H1 (cell line): Measurements from ENCODE around the gene APAF1. TPM values are rescaled to one million over a fixed set of nuclear protein-coding genes. Genes with fewer than 3 reads are reported as not detected.

Experiments used
- CTCF ChIA-PET: fragments of 300-600 bp; sonication (Branson Sonifier 250); formaldehyde crosslinking; loops from one replicate; lab custom pipeline; 2021; ENCODE audit not compliant: partially characterized antibody; lab: Charles Lee
- POLR2A ChIA-PET: fragments of 300-600 bp; sonication (Branson Sonifier 250); formaldehyde crosslinking; loops from one replicate; lab custom pipeline; 2021; ENCODE audit warnings: inconsistent platforms; ENCODE audit not compliant: partially characterized antibody; lab: Charles Lee
- DNase-seq, 2 experiments: peaks; one replicate each; pipeline versions ENCODE4 v3.0.0 to v3.0.0-alpha.2; 2010 to 2022; ENCODE audit warnings: low spot score in 2 of 2, low read depth in 1 of 2, mixed read lengths in 1 of 2
- FAIRE-seq: peaks from 2 replicates; lab custom pipeline; 2011; peaks lifted over from hg19 to GRCh38; lab: Jason Lieb, UNC
- H2AFZ ChIP-seq: 2 replicates; pipeline ENCODE4 v1.8.1; 2012; ENCODE audit warnings: low read length, inconsistent platforms
- H2AK5ac ChIP-seq: 2 replicates; pipeline ENCODE4 v1.6.1; 2013; ENCODE audit warnings: low read depth, low read length
- H2BK120ac ChIP-seq: replicated peaks from 2 replicates; pipeline ENCODE3; 2013; ENCODE audit warnings: low read depth, low read length, inconsistent platforms
- H2BK12ac ChIP-seq: 2 replicates; pipeline ENCODE4 v1.6.1; 2013; ENCODE audit warnings: low read depth, low read length
- H2BK15ac ChIP-seq: 2 replicates; pipeline ENCODE4 v1.6.1; 2013; ENCODE audit warnings: low read length
- H2BK20ac ChIP-seq: 2 replicates; pipeline ENCODE4 v1.6.1; 2013; ENCODE audit warnings: low read length
- H2BK5ac ChIP-seq: 2 replicates; pipeline ENCODE4 v1.6.1; 2013; ENCODE audit warnings: low read depth, low read length
- H3K14ac ChIP-seq: 2 replicates; pipeline ENCODE4 v1.6.1; 2013; ENCODE audit warnings: inconsistent platforms; ENCODE audit not compliant: insufficient read length
- H3K18ac ChIP-seq: 2 replicates; pipeline ENCODE4 v1.6.1; 2013; ENCODE audit warnings: low read length; ENCODE audit errors: extremely low read depth
- H3K23ac ChIP-seq: 2 replicates; pipeline ENCODE4 v1.6.1; 2013; ENCODE audit warnings: inconsistent platforms; ENCODE audit not compliant: insufficient read length
- H3K23me2 ChIP-seq: 2 replicates; pipeline ENCODE4 v1.6.1; 2013; ENCODE audit warnings: low read depth, low read length
- H3K27ac ChIP-seq: 2 replicates; pipeline ENCODE4 v1.6.1; 2011; ENCODE audit warnings: low read depth, low read length, inconsistent platforms
- H3K27me3 ChIP-seq, 4 experiments: replicated peaks in 1 of 4; 1 replicate in 1 of 4; 2 replicates in 3 of 4; pipeline versions ENCODE4 v1.6.1 to v1.8.1; 2011 to 2013; ENCODE audit warnings: low read length in 3 of 4, mild to moderate bottlenecking in 3 of 4, inconsistent platforms in 2 of 4, mixed read lengths in 2 of 4, moderate library complexity in 1 of 4; ENCODE audit not compliant: control insufficient read depth in 3 of 4, insufficient read depth in 3 of 4; ENCODE audit errors: extremely low read depth in 1 of 4
- H3K36me3 ChIP-seq, 4 experiments: 2 replicates each; pipeline versions ENCODE4 v1.6.1 to v1.8.1; 2011 to 2013; ENCODE audit warnings: mild to moderate bottlenecking in 4 of 4, low read length in 3 of 4, moderate library complexity in 2 of 4, control low read depth in 1 of 4, inconsistent platforms in 1 of 4; ENCODE audit not compliant: insufficient read depth in 4 of 4, control insufficient read depth in 2 of 4
- H3K4ac ChIP-seq: replicated peaks from 2 replicates; pipeline ENCODE3; 2013; ENCODE audit warnings: low read length, low read depth, mixed read lengths, inconsistent platforms; ENCODE audit not compliant: insufficient read length
- H3K4me1 ChIP-seq, 4 experiments: replicated peaks in 1 of 4; 1 replicate in 1 of 4; 2 replicates in 3 of 4; pipeline versions ENCODE4 v1.6.1 to v1.8.1; 2011 to 2013; ENCODE audit warnings: low read length in 3 of 4, inconsistent platforms in 2 of 4, mixed read lengths in 1 of 4; ENCODE audit not compliant: insufficient read depth in 4 of 4, control insufficient read depth in 3 of 4
- H3K4me2 ChIP-seq, 2 experiments: 2 replicates each; pipeline versions ENCODE4 v1.6.1 to v1.8.1; 2011 to 2013; ENCODE audit warnings: low read depth in 2 of 2, low read length in 2 of 2, control low read depth in 1 of 2, inconsistent platforms in 1 of 2, mild to moderate bottlenecking in 1 of 2; ENCODE audit not compliant: insufficient read depth in 1 of 2
- H3K4me3 ChIP-seq, 4 experiments: fragments of 200-600, 300-600 bp in 1 of 4; sonication (generic), shearing (Covaris generic), sonication (Bioruptor Twin) in 1 of 4; 2 replicates each; pipeline versions ENCODE4 v1.5.1 to v1.8.1; 2011 to 2016; ENCODE audit warnings: low read length in 4 of 4, low read depth in 3 of 4, control low read depth in 2 of 4, inconsistent platforms in 2 of 4, mild to moderate bottlenecking in 2 of 4, mixed read lengths in 1 of 4, moderate library complexity in 1 of 4; ENCODE audit not compliant: insufficient read depth in 2 of 4; ENCODE audit errors: extremely low read depth in 1 of 4
- H3K56ac ChIP-seq: replicated peaks from 2 replicates; pipeline ENCODE3; 2013; ENCODE audit warnings: low read depth, mild to moderate bottlenecking, mixed read lengths, low read length, inconsistent platforms; ENCODE audit not compliant: insufficient read length
- H3K79me1 ChIP-seq: 2 replicates; pipeline ENCODE4 v1.6.1; 2013; ENCODE audit warnings: low read depth, low read length, control low read depth
- H3K79me2 ChIP-seq, 2 experiments: 2 replicates each; pipeline versions ENCODE4 v1.6.1 to v1.8.1; 2012 to 2013; ENCODE audit warnings: low read length in 2 of 2, mild to moderate bottlenecking in 2 of 2, inconsistent platforms in 1 of 2; ENCODE audit not compliant: insufficient read depth in 2 of 2, control insufficient read depth in 1 of 2
- H3K9ac ChIP-seq, 4 experiments: replicated peaks in 1 of 4; 1 replicate in 1 of 4; 2 replicates in 3 of 4; pipeline versions ENCODE4 v1.6.1 to v1.8.1; 2011 to 2013; ENCODE audit warnings: low read depth in 3 of 4, low read length in 3 of 4, control low read depth in 2 of 4, mild to moderate bottlenecking in 2 of 4, moderate library complexity in 2 of 4, inconsistent platforms in 1 of 4; ENCODE audit errors: extremely low read depth in 1 of 4
- H3K9me3 ChIP-seq, 2 experiments: 2 replicates each; pipeline versions ENCODE4 v1.6.1 to v1.8.1; 2012 to 2013; ENCODE audit warnings: mild to moderate bottlenecking in 2 of 2, moderate library complexity in 2 of 2, control low read depth in 1 of 2, inconsistent platforms in 1 of 2, low read depth in 1 of 2, low read length in 1 of 2, mixed read lengths in 1 of 2; ENCODE audit not compliant: insufficient read depth in 2 of 2
- H4K20me1 ChIP-seq, 2 experiments: replicated peaks in 1 of 2; 2 replicates each; pipeline versions ENCODE3 to v1.8.1; 2011 to 2013; ENCODE audit warnings: inconsistent platforms in 2 of 2, low read length in 2 of 2, mild to moderate bottlenecking in 1 of 2; ENCODE audit not compliant: insufficient read depth in 2 of 2, control insufficient read depth in 1 of 2
- H4K5ac ChIP-seq: 2 replicates; pipeline ENCODE4 v1.6.1; 2013; ENCODE audit warnings: low read length, low read depth, mixed read lengths, inconsistent platforms; ENCODE audit not compliant: insufficient read length
- H4K8ac ChIP-seq: 2 replicates; pipeline ENCODE4 v1.8.0; 2013; ENCODE audit warnings: mild to moderate bottlenecking, moderate library complexity, low read length, inconsistent platforms; ENCODE audit not compliant: insufficient read depth; ENCODE audit errors: extremely low read depth
- H4K91ac ChIP-seq: replicated peaks from 2 replicates; pipeline ENCODE3; 2013; ENCODE audit warnings: low read length, mixed read lengths, inconsistent platforms; ENCODE audit not compliant: insufficient read length
- BCL11A ChIP-seq, 2 experiments: IDR thresholded peaks; one replicate each; pipeline ENCODE4 v1.6.1; 2011; ENCODE audit warnings: low read depth in 2 of 2, low read length in 2 of 2, mild to moderate bottlenecking in 2 of 2
- CBX5 ChIP-seq: fragments of 300-800, 300-1000 bp; sonication (generic); IDR thresholded peaks from 2 replicates; pipeline ENCODE4 v1.7.1; 2016; ENCODE audit warnings: antibody characterized with exemption, low read length, low read depth
- JUN ChIP-seq: IDR thresholded peaks from 2 replicates; pipeline ENCODE4 v1.6.1; 2011; ENCODE audit warnings: low read depth, mild to moderate bottlenecking, improper control_type of control experiment, low read length
- JUND ChIP-seq: IDR thresholded peaks from 2 replicates; pipeline ENCODE4 v1.6.1; 2011; ENCODE audit warnings: mild to moderate bottlenecking, improper control_type of control experiment, low read length
- SP4 ChIP-seq: IDR thresholded peaks from 2 replicates; pipeline ENCODE4 v1.6.1; 2012; ENCODE audit warnings: low read length, inconsistent platforms
- TCF12 ChIP-seq: IDR thresholded peaks from 2 replicates; pipeline ENCODE4 v1.6.1; 2011; ENCODE audit warnings: low read depth, mild to moderate bottlenecking, low read length
- WGBS, 2 experiments: shearing (Covaris generic) in 1 of 2; methylation state at CpG; one replicate each; pipeline versions ENCODE4 v1.1.6 to v1.1.7; 2013 to 2015; ENCODE audit warnings: low lambda C conversion rate in 2 of 2, mixed read lengths in 2 of 2, inconsistent platforms in 1 of 2, low coverage in 1 of 2, missing lambda C conversion rate in 1 of 2; ENCODE audit not compliant: insufficient replicate concordance in 2 of 2, insufficient coverage in 1 of 2, insufficient read length in 1 of 2; ENCODE audit errors: extremely low coverage in 1 of 2, missing lambda C conversion rate in 1 of 2; 5-methylcytosine and 5-hydroxymethylcytosine counted together
- polyA plus RNA-seq, 7 experiments: library from polyadenylated mRNA; depleted of rRNA in 3 of 7; stranded (reverse) in 5 of 7; unstranded in 2 of 7; fragments of >200 nt in 5 of 7; fragments of 200-250 nt in 2 of 7; gene quantifications; 1 replicate in 5 of 7; 2 replicates in 1 of 7; 4 replicates in 1 of 7; pipeline versions ENCODE4 v1.2.1 to v1.2.3, GENCODE V29; 2011 to 2013; ENCODE audit warnings: missing spikeins in 2 of 7, mixed read lengths in 2 of 7
- total RNA-seq: library from RNA; stranded (reverse); fragmentation: NEBNext Ultra II Directional; extraction: Animal tissue kit (Norgen Biotek cat#: 25700); gene quantifications from 2 replicates; pipeline ENCODE4 v1.2.1, GENCODE V29; 2021

The APAF1 gene
- total and polyA plus RNA-seq, 2 of the 8 experiments (the other 6 are each of a cell fraction or from before 2014, with no cell fraction given) = 4.7 to 22.6 TPM

GRCh38 chr12:98735821-98736220 is 90.7 kb downstream of the APAF1 start:
- Histone ChIP-seq H3K4me3 (no peak overlapping the region), H3K4ac (no peak overlapping the region), H3K23ac (no peak overlapping the region), H3K9me3 (no peaks in the 10 kb centered on the region), H2AK5ac (no peak overlapping the region), H4K8ac (no peak overlapping the region), H3K4me2 (no peak overlapping the region), H2BK12ac (no peak overlapping the region), H2BK5ac (no peak overlapping the region), H4K5ac (no peak overlapping the region), H3K9ac (no peak overlapping the region), H3K27ac (no peak overlapping the region), H3K14ac (no peak overlapping the region), H2AFZ (no peak overlapping the region), H3K56ac (no peak overlapping the region), H4K20me1 (no peaks in the 10 kb centered on the region), H3K23me2 (no peaks in the 10 kb centered on the region), H3K18ac (no peak overlapping the region), H4K91ac (no peak overlapping the region), H3K4me1 (no peaks in the 10 kb centered on the region), H3K27me3 (no peaks in the 10 kb centered on the region), H3K36me3 (no peaks in the 10 kb centered on the region; a peak in 1 of 8 replicates), H2BK20ac (no peak overlapping the region), H3K79me2 (no peaks in the 10 kb centered on the region), H3K79me1 (no peaks in the 10 kb centered on the region; the same call in 1 of the 2 replicates), H2BK15ac (no peak overlapping the region), H2BK120ac (no peak overlapping the region)
- CTCF ChIA-PET = interaction anchor here (0.6 to 3.9 kb wide), 10 partner anchors 10 to 263 kb away, joined by 3 to 38 read pairs (median 4); no protein-coding TSS in a partner anchor
- TF ChIP-seq SP4 (no peak), CBX5 (no peak), JUN (no peak), JUND (no peak), TCF12 (no peak), BCL11A (IDR thresholded peaks at IDR 0.05; ENCODE audit: low read depth in 2 of 2, low read length in 2 of 2) (no peak)
- POLR2A ChIA-PET = interaction anchor here (2.1 kb wide), 1 partner anchor 143 kb away, joined by 4 read pairs; the partner anchor contains the start of gene SLC25A3
- 93% methylated on average over 6 of the region's 6 CpGs; no CpG with 5 or more reads in 1 of the 2 experiments for WGBS, 2 experiments
- no peak for FAIRE-seq
- no peak for DNase-seq
